Posterior cingulate gyrus (tissue), 11 donors: ENCODE measurements around the gene KIF1A.

Source experiments
- DNase-seq, 10 donors: peaks; one replicate each; pipeline versions ENCODE4 v3.0.0 to v3.0.0-alpha.2; 2020 to 2021; ENCODE audit warnings: mixed read lengths in 3 of 10
- intact Hi-C: fragments of 100-400 bp; cut with DNase I; formaldehyde crosslinking; loops from one replicate; pipeline ENCODE4 v1.15.1; 2023

KIF1A gene

DNA sequence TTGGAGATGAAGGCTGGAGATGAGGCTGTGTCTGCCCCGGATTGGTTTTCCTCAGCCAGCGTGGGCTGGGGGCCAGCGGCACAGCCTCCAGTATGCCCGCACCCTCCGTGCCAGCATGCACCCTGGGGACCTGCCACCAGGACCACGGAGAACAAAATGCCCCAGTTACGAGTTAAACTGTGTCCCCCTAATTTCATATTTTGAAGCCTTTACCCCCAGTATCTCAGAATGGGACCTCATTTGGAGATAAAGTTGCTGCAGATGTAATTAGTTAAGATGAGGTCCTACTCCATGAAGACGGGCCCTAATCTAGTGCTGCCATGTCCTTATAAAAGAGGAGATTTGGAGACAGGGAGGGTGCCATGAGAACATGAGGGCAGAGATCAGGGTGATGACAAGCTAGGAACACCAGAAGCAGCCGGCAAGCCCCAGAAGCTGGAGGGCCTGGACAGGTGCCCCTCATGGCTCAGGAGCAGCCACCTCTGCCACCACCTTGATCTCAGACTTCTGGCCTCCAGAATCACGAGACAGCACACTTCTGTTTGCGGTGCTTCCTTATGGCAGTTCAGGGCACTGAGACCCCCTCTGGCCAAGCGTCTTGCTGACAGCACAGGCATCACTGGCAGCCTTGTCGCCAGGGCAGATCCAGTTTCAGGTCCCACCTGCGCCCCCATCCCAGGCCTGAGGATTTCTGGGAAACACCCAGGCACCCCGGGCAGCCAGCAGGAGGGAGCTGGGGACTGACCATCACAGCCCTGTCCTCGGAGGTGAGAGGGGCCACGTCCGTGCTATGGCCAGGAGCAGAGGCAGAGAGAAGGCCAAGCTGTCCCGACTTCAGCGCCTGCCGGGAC, 29.4 kb downstream of the KIF1A start:
- intact Hi-C loops: no loop called here
- peak in 4 of 10 donors; percentile 5 to 84 (median 42) for DNase-seq

DNA sequence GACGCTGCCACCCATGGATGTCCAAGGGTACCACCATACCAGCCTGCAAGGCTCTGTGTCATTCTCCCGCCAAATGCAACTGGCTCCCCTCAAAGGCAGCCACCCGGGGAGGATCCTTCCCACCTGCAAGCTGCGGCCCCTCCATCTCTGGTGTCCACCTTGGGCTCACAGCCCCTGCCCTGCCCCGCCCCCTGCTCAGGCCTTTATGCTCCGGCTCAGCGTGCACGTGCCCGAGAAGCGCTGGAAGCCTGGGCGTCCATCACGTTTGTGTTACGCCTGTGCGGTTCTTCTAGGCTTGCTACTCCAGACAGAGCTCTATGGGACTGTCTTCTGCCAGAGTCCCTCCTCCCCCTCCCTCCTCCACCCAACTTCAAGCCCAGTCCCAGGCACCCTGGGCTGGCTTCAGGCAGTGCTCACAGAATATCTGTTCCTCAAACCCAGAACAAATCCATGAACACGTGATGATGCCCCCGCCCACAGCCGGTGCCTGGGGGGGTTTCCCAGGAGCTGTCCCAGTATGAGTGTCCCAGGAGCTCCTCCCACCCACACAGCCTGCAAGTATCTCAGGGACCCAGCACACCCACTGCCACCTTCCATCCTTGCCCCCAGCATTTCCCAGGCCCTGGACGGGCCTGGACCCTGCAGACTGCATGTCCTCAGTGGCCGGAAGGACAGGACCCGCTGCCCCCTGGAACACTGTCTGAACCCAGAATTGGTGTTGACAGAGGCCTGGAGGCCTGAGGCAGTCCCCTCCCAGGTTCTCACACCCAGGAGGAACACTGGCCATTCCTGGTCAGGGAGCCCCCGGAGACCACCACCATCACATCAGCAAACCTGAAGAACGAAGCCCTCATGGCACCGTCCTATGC, 30.3 kb downstream of the KIF1A start:
- DNase-seq: peak in 5 of 10 donors; percentile 6 to 76 (median 57)
- intact Hi-C loops: no loop called here

DNA sequence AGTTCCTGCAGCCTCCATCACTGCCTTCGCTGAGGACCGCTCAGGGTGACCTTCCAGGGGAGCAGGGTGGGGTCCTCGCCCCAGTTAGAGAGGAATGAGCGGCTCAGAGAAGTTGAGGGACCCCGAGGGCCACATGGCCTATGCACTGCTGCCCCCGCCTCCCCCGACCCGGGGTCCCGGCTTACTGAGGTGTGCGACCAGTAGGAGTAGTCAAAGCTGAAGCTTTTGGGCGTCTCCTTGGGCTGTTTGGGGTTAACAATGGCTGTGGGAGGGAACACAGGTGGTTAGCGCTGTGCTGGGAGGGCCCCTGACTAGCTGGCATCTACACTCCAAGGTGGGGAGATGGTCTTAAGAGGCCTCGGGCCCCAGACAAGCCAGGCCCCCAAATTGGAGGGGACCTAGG, 31.0 kb downstream of the KIF1A start:
- peak in 4 of 10 donors; percentile 2 to 66 (median 27) for DNase-seq

DNA sequence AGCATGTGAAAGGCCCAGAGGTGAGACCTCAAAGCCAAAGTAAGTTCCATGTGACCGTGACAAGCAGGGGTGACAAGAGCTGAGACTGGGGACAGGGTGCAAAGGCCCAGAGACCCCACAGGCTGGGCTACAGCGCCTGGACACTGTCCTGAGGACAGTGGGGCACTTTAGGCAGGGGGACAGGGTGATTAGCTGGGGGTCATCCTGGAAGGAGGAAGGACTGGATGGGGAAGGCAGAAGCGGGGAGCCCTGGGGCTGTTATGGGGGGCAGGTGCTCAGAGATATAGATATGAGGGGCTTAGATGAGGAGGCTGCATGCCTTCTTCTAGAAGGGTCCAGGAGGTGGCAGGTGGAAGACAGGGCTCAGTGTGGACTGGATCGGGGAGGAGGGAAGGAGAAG, 31.5 kb downstream of the KIF1A start:
- peak in 3 of 10 donors; percentile 1 to 53 (median 52) for DNase-seq
- intact Hi-C loops: no loop called here

More for the DNA sequence above, 31.0 kb downstream of the KIF1A start:
- intact Hi-C loops: no loop called here

DNA sequence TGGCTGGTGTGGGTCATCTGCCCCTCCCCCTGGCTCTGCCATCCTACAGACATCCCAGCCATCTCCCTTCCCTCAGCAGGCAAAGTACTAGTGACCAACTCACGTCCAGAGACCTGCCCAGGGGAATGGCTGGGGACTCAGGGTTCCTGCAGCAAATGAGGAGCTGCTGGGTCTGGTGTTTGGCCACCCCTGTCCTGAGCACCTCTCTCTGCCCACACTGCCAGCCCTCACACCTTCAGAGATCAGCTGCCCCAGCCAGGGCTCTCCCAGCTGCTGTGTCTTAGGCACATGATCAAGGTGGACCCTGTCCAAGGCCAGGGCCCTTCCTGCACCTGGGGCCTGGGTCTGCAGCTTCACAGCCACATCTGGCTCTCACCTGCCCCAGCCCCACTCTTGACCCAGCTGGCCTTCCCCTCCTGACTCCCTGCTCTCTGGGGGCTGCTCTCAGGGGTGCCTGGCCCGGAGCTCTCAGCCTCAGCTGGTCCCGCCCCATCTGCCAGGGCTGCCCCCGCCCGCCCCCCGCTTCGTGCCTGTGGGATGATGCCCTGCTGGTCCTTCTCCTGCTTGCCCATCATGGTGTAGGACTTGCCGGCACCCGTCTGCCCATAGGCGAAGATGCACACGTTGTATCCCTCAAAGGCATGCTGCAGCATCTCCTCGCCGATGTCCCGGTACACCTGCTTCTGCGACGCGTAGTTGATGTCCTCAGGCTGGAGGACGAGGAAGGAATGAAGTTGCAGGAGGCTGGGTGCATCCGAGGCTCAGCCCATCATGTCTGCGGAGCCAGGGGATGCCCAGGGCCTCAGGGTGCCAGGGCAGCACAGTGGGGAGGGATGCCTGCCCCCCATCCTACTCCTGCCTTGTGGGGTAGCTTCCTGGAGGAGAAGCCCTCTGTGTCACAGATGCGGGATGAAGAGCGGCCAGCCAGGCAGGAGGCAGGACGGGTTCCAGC, 32.2 kb downstream of the KIF1A start:
- DNase-seq: peak in 4 of 10 donors; percentile 4 to 72 (median 62)
- intact Hi-C loops: no loop called here

DNA sequence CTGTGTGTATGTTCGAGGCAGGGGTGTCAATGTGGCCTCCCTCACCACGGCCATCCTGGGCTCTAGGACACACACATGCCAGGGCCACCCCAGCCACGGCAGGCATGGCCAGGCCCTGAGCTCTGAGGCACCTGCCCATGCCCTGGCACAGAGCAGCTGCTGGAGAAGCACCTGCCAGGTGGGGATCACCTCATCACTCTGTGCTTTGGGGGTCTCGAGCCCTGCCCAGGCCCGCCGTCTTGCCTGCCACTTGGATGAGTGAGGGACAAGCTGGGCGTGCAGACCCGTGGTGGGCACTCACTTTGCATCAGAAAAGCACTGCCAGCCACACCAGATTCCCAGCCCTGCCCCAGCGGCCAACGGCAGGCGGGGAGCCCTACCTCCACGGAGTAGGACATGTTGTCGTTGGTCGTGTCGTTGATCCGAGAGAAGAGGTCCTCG, 33.1 kb downstream of the KIF1A start:
- peak in 5 of 10 donors; percentile 3 to 81 (median 47) for DNase-seq
- intact Hi-C loops: no loop called here

DNA sequence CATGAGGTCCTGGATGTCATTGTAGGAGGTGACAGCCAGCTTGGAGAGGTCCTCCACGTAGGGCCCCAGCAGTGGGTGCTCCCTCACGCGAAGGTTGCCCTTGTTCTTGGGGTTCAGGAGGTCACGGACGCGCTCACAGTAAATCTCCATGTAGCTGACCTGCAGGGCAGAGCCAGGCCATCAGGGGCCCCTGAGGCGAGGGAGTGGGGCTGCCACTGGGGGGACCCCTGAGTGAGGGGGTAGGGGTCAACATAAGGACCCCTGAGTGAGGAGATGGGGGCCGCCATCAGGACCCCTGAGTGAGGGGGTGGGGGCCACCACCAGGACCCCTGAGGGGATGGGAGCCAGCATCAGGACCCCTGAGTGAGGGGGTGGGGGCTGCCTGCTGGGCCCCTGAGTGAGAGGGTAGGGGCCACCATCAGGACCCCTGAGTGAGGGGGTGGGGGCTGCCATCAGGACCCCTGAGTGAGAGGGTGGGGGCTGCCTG, 33.6 kb downstream of the KIF1A start:
- peak in 4 of 10 donors; percentile 4 to 78 (median 44) for DNase-seq
- intact Hi-C loops: no loop called here

DNA sequence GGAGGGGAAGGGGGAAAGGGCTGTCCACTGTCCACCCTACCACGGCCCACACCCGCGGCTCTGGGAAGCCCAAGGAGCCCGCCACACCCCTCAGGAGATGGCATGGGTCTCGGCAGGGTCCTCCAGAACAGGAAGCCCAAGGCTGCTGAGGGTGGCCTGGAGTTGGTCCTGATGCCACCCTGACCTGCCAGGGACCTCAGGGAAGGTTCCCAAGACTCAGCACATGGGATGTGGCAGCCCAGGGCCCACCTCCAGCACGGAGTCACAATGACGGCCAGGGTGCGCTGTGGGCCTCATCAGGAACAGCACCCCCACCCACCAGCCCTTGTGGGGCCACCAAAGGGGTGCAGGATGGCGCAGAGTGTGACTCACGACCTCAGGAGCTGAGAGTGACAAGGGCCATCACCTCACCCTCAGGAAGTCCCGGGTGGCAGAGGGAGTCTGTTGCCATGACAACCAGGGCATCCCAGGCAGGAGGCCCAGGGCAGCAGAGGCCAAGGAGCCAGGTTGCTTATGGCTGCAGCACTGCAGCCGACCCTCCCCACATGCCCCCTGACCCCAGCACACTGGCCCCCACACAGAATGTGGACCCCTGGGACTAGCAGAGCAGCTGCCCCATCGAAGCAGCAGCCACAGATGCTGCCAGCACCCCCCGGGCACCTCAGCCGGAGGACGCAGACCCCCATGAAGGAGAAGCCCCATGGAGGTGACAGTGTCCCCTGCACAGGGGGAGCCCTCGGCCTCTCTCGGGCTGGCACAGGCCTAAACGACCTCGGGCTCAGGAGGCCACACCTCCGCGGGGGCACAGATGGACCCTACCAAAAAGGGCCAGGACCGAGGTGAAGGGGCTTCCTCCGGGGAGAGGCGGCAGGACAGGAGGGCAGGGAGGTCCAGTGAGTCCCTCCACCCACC, 34.3 kb downstream of the KIF1A start:
- DNase-seq: peak in 5 of 10 donors; percentile 4 to 66 (median 59)
- intact Hi-C loops: no loop called here

DNA sequence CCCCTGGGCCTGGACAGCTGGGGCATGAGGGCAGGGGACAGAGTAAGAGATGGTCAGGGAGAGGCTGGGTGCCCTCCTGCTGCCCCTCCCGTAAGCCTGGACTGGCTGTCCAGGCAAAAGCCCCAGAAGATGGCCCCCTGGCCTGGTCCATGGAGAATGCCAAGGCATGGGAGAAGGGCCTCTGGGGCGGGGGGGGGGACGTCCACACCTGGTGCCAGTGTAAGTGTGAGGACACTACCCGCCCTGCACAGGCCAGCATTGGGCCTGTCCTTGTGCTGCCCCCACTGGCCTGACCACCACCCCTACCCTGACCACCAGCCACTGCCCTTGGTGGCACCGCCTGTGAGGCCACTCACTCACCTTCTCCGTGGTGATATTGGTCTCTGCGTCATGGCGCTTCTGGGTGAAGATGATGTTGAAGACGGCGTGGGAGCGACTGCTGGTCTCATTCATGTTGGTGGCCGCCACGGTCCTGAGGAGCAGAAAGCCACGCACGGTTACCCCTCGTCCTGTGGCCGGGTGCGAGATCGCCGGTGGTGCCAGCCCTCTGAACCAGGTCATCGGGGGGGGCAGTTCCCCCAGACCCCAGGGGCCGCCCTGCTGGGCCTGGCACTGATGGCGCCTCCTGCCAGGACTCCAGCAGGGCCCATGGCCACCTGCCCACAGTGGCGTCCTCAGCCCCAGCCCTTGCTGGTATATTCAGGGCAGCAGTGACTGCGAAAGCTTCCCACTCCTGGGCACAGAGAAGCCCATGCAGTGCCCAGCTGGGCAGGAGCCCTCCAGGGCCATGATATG, 35.2 kb downstream of the KIF1A start:
- peak in 4 of 10 donors; percentile 5 to 71 (median 68) for DNase-seq
- intact Hi-C loops: no loop called here

DNA sequence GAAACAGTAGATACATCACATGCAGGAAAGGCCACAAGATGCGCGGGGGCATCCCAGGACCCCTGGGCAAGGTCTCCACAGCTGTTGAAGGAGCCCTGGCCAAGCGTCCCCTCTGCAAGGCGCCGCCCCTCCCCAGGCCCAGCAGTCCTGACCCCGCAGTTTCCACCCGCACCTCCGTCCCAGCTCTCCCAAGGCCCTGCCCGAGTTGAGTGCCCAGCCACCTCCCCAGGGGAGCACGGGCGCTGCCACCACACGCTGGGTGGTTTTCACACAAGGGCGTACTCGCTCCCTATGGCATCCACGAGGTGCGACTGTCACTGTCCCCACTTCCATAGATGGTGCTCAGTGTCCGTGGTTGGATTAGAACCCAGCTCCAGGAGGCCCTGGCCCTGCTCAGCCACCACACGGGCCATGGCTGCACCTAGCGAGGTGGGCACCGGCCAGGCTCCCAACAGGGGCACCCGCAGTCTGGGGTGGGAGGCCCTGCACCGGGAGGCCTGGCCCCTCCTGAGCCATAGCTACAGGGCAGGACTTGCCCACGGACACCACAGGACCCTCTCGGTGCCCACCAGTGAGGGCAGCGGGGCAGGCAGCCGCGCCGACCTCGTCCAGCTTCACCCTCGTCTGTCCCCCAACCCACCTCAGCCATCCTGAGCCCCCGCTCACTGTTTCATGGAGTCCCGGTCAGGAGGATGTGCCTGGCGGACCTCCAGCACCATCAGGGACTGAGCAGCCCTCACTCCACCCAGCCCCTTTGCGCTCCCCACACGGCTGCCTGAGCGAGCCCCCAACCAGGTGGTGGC, 36.0 kb downstream of the KIF1A start:
- intact Hi-C loops: no loop called here
- peak in 4 of 10 donors; percentile 5 to 79 (median 52) for DNase-seq

DNA sequence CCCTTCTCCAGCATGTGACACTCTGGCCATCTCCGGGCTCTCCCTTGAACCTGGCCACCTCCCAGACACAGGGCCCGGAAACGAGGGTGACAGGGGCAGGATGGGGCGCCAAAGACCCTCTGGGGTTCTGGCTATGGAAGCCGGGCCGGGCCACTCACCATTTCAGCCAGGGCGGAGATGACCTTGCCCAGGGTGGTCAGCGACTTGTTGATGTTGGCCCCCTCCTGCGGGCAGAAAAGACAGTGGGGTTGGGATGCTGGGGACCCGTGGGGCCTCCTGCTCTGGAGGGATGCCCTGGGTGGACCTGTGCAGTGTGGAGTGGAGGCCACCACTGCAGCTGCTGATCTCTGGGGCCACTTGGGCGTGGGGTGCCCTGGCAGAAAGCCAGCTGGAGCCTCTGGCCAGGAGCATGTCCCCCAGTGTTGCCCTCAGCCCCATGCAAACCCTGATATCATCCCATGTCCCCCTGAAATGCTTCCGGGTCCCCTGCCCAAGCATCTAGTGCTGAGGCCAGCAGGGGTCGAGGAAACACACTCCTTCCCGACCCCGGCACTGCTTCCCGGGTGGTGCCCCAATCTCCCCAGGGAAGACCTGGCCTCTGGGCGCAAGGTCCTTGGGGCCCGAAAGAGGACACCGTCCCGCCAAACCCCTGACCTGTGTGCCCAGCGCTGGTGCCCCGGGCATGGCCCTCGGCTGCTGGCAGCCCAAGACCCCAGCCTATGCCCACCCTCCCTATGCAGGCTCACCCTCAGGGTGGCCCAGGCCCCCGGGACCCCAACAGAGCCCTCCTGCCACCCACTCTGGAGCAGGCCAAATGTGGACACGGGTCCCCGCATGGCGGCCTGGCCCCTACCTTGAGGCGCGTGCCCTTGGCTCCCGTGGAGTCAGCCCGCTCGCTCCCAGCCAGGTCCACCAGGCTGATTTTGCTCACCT, 36.9 kb downstream of the KIF1A start:
- intact Hi-C loops: no loop called here
- DNase-seq: peak in 5 of 10 donors; percentile 3 to 76 (median 58)

DNA sequence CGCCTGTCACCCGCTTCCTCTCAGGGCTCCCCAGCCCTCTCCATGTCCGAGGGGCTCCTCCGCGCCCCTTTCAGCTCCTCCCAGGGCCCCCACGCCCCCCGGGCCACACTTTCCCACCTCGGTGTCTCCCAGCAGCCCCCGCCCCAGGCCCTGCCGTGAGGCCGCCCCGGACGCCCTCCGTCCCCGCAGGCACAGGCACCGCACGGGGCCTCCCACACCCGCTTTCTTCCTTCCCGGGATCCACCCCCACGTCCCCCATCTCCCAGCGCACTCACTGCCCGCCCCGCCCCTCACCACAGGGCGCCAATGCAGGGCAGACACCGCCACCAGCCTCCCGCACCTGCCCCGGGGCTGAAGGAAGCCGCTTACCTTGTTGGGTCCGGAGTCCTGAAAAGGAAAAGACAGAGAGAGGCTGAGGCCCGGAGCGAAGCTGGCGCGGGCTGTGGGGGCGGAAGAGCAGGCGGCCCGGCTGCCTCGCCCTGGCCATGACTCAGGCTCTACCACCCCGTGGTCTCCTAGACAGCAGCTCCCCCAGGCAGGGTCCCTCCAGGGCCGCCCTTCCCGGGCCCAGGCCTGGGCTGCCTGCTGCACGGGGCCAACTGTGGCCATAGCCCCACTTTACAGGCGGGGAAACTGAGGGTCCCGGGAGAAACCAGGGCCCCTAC, 37.7 kb downstream of the KIF1A start:
- DNase-seq: peak in 5 of 10 donors; percentile 6 to 71 (median 40)
- intact Hi-C loops: no loop called here

DNA sequence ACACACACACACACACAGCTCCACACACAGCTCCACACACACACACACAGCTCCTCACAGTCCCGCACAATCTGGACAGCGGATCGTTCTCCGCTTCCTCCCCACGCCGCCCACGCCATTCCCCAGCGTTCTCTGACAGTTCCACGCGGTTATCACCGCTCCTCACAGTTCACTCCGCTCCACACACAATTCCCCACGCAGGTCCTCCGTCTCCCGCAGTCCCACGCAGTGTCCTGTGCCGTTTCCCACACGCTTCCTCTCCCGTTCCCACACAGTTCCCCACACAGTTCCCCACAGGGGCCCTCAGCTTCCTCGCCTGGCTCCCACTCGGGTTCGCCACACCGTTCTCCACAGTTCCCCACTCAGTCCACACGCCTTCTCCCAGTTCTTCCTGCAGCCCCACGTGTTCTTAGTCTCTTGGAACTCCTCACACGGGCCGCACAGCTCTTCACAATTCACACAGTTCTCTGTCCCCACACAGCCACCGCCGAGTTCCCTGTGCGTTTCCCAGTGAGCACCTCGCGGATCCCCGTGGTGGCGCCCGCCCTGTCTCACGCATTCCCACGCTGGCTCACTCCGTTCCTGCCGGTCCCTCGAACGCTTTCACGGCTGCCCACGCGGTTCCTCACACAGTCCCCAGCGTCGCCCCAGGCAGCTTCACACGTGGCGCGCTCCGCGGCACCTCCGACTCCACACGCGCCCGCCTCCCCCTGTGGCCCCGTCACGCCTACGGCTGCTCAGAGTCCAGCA, 38.4 kb downstream of the KIF1A start:
- DNase-seq: peak in 8 of 10 donors; percentile 36 to 93 (median 65)

DNA sequence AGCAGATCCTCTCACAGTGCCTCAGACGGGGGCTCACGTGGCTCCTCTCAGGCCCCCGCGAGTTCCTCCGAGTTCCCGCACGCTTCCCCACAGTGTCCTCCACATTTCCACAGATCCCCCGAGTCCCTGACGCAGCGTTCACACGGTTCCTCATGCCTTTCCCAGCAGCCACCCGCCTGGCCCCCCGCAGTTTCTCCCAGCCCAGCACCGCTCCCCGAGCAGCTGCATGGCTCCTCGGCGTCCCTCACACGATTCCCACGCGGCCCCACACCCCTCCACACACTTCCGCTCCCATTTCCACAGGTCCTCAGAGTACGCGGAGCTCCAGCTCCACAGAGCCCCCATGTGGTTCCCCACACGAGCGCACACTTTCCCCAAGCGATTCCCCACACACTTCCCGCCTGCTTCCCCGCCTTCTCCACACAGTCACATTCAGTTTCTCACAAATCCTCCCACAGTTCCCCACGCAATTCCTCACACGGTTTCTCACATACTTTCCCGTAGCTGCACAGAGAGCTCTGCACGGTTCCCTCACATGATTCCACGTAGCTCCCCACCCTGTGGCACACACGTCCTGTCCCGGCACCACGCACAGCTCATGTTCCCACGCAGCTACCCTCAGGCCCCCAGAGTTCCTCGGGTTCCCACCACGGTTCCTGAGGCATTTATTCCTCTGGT, 39.9 kb downstream of the KIF1A start:
- peak in 6 of 10 donors; percentile 42 to 93 (median 69) for DNase-seq
- intact Hi-C loops: no loop called here

More for the DNA sequence above, 38.4 kb downstream of the KIF1A start:
- intact Hi-C loops: no loop called here
